Measurements from ENCODE around the gene MYT1.
"Not testable (repeated sequence)": the region's sequence is repeated elsewhere in the genome, so short reads cannot be mapped to it uniquely, and the experiment has no call there.

The MYT1 gene

DNA sequence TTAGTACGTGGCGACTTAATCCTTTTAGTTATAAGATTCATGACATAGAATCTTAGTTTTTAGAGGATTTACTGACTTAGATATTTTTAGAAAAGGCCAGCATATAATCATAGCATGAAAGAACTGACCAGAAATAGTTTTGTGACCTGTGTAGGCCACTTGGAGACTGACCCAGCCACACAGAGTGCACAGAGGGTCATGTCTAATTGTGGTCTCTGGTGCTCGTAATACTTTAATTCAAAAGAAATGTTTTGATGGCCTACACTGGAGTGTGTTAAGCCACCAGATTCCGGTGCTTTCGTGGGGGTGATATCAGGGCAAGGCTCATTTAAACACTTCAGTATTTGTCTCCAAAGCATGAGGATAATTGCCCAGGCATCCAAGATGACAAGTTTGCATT is 102.7 kb downstream of the MYT1 start:
- no peak for DNase-seq (ENCODE audit: low read depth in 3 of 3)

- no peak for DNase-seq (ENCODE audit: low read depth in 3 of 3)
Measured at GRCh38 chr20:64268174-64268573, 103.9 kb downstream of the MYT1 start.

- no peak for DNase-seq (ENCODE audit: low read depth in 3 of 3)
Measured at GRCh38 chr20:64269604-64270411, 105.6 kb downstream of the MYT1 start.

- no peak for DNase-seq (ENCODE audit: low read depth in 3 of 3)
Measured at GRCh38 chr20:64271636-64272035, 107.4 kb downstream of the MYT1 start.

GRCh38 chr20:64273109-64273508 is 108.9 kb downstream of the MYT1 start:
- no peak for DNase-seq (ENCODE audit: low read depth in 3 of 3)

GRCh38 chr20:64276817-64277216 is 112.6 kb downstream of the MYT1 start:
- DNase-seq (ENCODE audit: low read depth in 3 of 3): no peak

- no peak for DNase-seq (ENCODE audit: low read depth in 3 of 3)
Measured at GRCh38 chr20:64277571-64278316, 113.5 kb downstream of the MYT1 start.

DNA sequence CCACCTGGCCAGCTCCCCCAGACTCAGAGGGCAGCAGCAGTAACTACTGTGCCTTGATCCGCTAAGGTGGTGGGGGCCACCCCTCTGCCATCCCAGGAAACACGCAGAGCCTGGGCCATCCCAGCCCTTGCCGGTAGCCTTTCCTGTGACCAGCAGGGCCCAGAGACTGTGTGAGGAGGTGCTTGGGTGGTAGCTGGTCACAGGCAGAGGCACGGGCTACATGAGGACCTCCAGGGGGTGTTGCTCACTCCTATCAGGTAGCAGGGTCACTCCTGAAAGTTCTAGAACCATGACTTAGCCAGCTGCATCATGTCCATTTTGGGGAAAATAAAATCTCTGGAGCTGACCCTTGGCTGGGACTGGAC is 114.0 kb downstream of the MYT1 start:
- DNase-seq (ENCODE audit: low read depth in 3 of 3): no peak

GRCh38 chr20:64279826-64280459 is 115.7 kb downstream of the MYT1 start:
- DNase-seq (ENCODE audit: low read depth in 3 of 3): no peak

DNA sequence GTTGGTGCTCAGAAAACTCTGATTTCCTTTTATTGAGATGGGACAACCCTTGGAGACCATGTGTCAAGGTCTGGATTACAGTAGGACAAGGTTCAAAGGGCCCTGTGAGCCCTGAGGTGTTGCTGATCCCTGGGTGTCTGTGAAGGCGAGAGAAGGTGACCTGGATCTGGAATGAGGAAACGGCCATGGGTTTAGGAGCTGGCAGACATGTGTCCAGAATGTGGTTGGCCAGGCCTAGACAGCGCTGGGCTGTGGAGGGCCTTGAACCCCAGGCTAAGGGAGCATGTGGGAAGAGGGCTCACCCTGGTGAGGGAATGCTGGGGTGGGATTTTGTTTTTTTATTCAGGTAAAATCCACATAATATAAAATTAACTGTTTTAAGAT is 116.2 kb downstream of the MYT1 start:
- no peak for DNase-seq (ENCODE audit: low read depth in 3 of 3)

- no peak for DNase-seq (ENCODE audit: low read depth in 3 of 3)
Measured at GRCh38 chr20:64283646-64284045, 119.4 kb downstream of the MYT1 start.

DNA sequence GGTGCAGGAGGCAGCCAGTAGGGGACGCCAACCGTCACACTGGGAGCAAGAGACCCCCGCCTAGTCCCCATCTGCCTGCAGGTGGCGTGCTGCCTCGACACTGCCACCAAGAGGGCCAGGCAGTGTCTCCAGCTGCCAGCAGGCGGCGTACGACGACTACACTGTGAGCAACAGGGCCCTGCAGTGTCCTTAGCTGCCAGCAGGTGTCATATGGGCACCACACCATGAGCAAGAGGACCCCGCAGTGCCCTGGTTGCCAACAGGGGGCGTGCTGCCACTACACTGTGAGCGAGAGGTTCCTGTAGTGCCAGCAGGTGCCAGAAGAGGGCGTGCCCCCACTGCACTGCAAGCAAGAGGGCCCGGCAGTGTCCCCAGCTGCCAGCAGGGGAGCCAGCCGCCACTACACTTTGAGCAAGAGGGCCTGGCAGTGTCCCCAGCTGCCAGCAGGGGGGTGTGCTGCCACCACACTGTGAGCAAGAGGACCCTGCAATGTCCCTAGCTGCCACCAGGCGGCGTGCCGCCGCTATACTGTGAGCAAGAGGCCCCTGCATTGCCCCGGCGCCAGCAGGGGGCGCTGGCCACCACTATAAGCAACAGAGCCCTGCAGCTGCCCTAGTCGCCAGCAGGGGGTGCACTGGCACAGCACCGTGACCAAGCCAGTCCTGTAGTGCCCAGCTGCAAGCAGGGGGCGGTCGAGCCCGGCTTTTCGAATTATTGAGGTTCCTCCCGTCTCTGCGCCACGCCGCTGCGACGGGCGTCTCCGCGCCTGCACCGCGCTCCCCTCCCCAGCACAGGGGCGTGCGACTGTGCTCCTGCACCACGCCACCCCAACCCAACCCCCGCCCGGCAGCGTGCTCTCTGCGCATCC is 121.6 kb downstream of the MYT1 start:
- DNase-seq (ENCODE audit: low read depth in 3 of 3): peak; percentile 84 to 97 (median 91)

DNA sequence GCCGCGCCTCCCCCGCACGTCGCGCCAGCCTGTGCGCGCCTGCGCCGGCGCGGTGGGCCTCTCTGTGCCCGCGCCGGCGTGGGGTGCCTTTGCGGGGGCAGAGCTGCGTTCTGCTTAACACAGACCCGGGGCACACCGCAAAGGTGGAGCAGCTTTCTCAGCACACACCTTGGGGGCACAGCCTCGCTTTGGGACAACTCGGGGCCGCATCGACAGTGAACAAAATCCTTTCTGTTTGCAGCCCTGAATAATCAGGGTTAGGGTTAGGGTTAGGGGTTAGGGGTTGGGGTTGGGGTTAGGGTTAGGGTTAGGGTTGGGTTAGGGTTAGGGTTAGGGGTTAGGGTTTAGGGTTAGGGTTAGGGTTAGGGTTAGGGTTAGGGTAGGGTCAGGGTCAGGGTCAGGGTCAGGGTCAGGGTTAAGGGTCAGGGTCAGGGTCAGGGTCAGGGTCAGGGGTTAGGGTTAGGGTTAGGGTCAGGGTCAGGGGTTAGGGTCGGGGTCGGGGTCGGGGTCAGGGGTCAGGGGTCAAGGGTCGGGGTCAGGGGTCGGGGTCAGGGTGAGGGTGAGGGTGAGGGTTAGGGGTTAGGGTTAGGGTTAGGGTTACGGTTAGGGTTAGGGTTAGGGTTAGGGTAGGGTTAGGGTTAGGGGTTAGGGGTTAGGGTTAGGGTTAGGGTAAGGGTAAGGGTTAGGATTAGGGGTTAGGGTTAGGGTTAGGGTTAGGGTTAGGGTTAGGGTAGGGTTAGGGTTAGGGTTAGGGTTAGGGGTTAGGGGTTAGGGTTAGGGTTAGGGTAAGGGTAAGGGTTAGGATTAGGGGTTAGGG is 122.4 kb downstream of the MYT1 start:
- not testable (repeated sequence) for DNase-seq (ENCODE audit: low read depth in 3 of 3)

- not testable (repeated sequence) for DNase-seq (ENCODE audit: low read depth in 3 of 3)
Measured at GRCh38 chr20:64287264-64287590, 123.0 kb downstream of the MYT1 start.

Measured in stimulated activated CD4-positive, alpha-beta T cell treated with anti-CD3 and anti-CD28 coated beads, TNF-alpha, amount 100 ng/mL, for 48 hours (primary cell).